Colonic mucosa (tissue), 4 donors: ENCODE data around the gene RAP2A. TPM values are rescaled to one million over a fixed set of nuclear protein-coding genes. Genes with fewer than 3 reads are reported as not detected.

ENCODE experiments used
- DNase-seq: peaks from one replicate; pipeline ENCODE4 v3.0.0-alpha.2; 2020
- H3K27ac ChIP-seq: fragments of 200-600 bp; one replicate; pipeline ENCODE4 v1.8.0; 2021
- H3K27me3 ChIP-seq: fragments of 200-600 bp; one replicate; pipeline ENCODE4 v1.8.0; 2021
- H3K36me3 ChIP-seq: fragments of 200-600 bp; one replicate; pipeline ENCODE4 v1.8.0; 2021
- H3K4me1 ChIP-seq: fragments of 200-600 bp; one replicate; pipeline ENCODE4 v1.8.0; 2021; ENCODE audit warnings: mild to moderate bottlenecking
- H3K4me3 ChIP-seq: fragments of 200-600 bp; one replicate; pipeline ENCODE4 v1.8.0; 2021
- H3K9ac ChIP-seq, 2 donors: one replicate each; pipeline ENCODE4 v1.7.0; 2013; ENCODE audit warnings: control low read depth in 2 of 2, low read depth in 2 of 2, low read length in 2 of 2
- H3K9me3 ChIP-seq: fragments of 200-600 bp; one replicate; pipeline ENCODE4 v1.8.0; 2021
- CTCF ChIP-seq: fragments of 200-600 bp; IDR thresholded peaks from one replicate; pipeline ENCODE4 v1.8.0; 2022; ENCODE audit warnings: antibody characterized with exemption, mild to moderate bottlenecking
- intact Hi-C: fragments of 100-400 bp; cut with DNase I; formaldehyde crosslinking; loops from one replicate; pipeline ENCODE4 v1.14.1; 2022
- total RNA-seq, 2 donors: library from RNA; stranded (reverse); fragmentation: NEBNext Ultra II Directional in 1 of 2; extraction: Animal tissue kit (Norgen Biotek cat#: 25700) in 1 of 2; gene quantifications; one replicate each; pipeline ENCODE4 v1.2.1, GENCODE V29; 2021
- donor health status: healthy.
- donor health status: DM: no; HTN: no; CAD: no.
- donor health status: DM: no; HTN: no; CAD: no.

Gene RAP2A
- total RNA-seq, 2 donors from 2014 or later, result 35.9 to 38.2 TPM

GRCh38 chr13:97394542-97394941 is 39.4 kb upstream of the RAP2A start:
- Histone ChIP-seq H3K27ac (no peak overlapping the region), H3K9ac (no peak overlapping the region), H3K27me3 (no peaks in the 10 kb centered on the region), H3K4me3 (no peak overlapping the region), H3K4me1 (no peaks in the 10 kb centered on the region), H3K9me3 (no peaks in the 10 kb centered on the region), H3K36me3 (no peaks in the 10 kb centered on the region)
- no peak for TF ChIP-seq CTCF
- DNase-seq, result no peak
- intact Hi-C loops, result no loop called here

GRCh38 chr13:97395447-97396136 is 38.4 kb upstream of the RAP2A start:
- Histone ChIP-seq H3K9me3 (no peaks in the 10 kb centered on the region), H3K27ac (no peak overlapping the region), H3K27me3 (no peaks in the 10 kb centered on the region), H3K36me3 (no peaks in the 10 kb centered on the region), H3K9ac (no peak overlapping the region), H3K4me1 (no peaks in the 10 kb centered on the region), H3K4me3 (no peak overlapping the region)
- TF ChIP-seq CTCF, result no peak
- intact Hi-C loops, result no loop called here
- no peak for DNase-seq

GRCh38 chr13:97397267-97397666 is 36.7 kb upstream of the RAP2A start:
- H3K4me3 ChIP-seq, result no peak overlapping the region
- no peak for DNase-seq
- no peaks in the 10 kb centered on the region for H3K27me3 ChIP-seq
- TF ChIP-seq CTCF, result no peak
- no peaks in the 10 kb centered on the region for H3K4me1 ChIP-seq
- H3K36me3 ChIP-seq, result no peaks in the 10 kb centered on the region
- H3K9ac ChIP-seq, result no peak overlapping the region
- H3K9me3 ChIP-seq, result no peaks in the 10 kb centered on the region
- intact Hi-C loops, result no loop called here
- H3K27ac ChIP-seq, result no peak overlapping the region

- intact Hi-C loops, result no loop called here
- no peak overlapping the region for H3K27ac ChIP-seq
- no peaks in the 10 kb centered on the region for H3K9me3 ChIP-seq
- DNase-seq, result no peak
- H3K4me3 ChIP-seq, result no peak overlapping the region
- H3K4me1 ChIP-seq, result no peaks in the 10 kb centered on the region
- no peaks in the 10 kb centered on the region for H3K27me3 ChIP-seq
- no peaks in the 10 kb centered on the region for H3K36me3 ChIP-seq
- H3K9ac ChIP-seq, result no peak overlapping the region
- TF ChIP-seq CTCF, result no peak
These were observed 32.5 kb upstream of the RAP2A start for GRCh38 chr13:97401421-97401820.

GRCh38 chr13:97403893-97404750 is 29.8 kb upstream of the RAP2A start:
- Histone ChIP-seq H3K27ac (no peak overlapping the region), H3K36me3 (no peaks in the 10 kb centered on the region), H3K4me3 (no peak overlapping the region), H3K9me3 (no peaks in the 10 kb centered on the region), H3K9ac (no peak overlapping the region), H3K4me1 (no peaks in the 10 kb centered on the region), H3K27me3 (no peaks in the 10 kb centered on the region)
- no peak for TF ChIP-seq CTCF
- intact Hi-C loops, result no loop called here
- DNase-seq, result no peak
